HEK293 (cell line): Measurements from ENCODE around the gene TIMP2.
"Not testable (repeated sequence)": the region's sequence is repeated elsewhere in the genome, so short reads cannot be mapped to it uniquely, and the experiment has no call there.

Source experiments
- CTCF ChIA-PET: fragments of 350-600 bp; formaldehyde crosslinking; extraction: SDS; loops from one replicate; lab custom pipeline; 2021; ENCODE audit warnings: antibody characterized with exemption; lab: Yijun Ruan, JAX
- POLR2A ChIA-PET: fragments of 300-600 bp; formaldehyde crosslinking; extraction: SDS; loops from one replicate; lab custom pipeline; 2020; ENCODE audit warnings: antibody characterized with exemption, inconsistent platforms; lab: Yijun Ruan, JAX
- H3K27ac ChIP-seq: fragments of 200-500 bp; sonication (Bioruptor generic); 2 replicates; pipeline ENCODE4 v1.5.1; 2014; ENCODE audit warnings: low read depth, low read length, control low read depth, inconsistent platforms; ENCODE audit errors: extremely low read depth
- H3K36me3 ChIP-seq, 2 experiments: fragments of 200-500 bp in 1 of 2; sonication (Bioruptor generic) in 1 of 2; 1 replicate in 1 of 2; 2 replicates in 1 of 2; pipeline ENCODE4 v1.5.1; 2014 to 2017; ENCODE audit warnings: inconsistent platforms in 2 of 2, low read length in 2 of 2; ENCODE audit not compliant: control insufficient read depth in 2 of 2, insufficient read depth in 1 of 2
- H3K4me1 ChIP-seq: fragments of 200-500 bp; sonication (Bioruptor generic); 2 replicates; pipeline ENCODE4 v1.5.1; 2014; ENCODE audit warnings: mild to moderate bottlenecking, low read length, inconsistent platforms; ENCODE audit not compliant: control insufficient read depth, insufficient read depth
- H3K4me3 ChIP-seq: 2 replicates; pipeline ENCODE4 v1.5.1; 2011; ENCODE audit warnings: low read depth, mild to moderate bottlenecking, control low read depth, low read length, moderate library complexity
- H3K9me3 ChIP-seq: fragments of 200-500 bp; sonication (Bioruptor generic); 2 replicates; pipeline ENCODE4 v1.5.1; 2014; ENCODE audit warnings: low read depth, low read length, inconsistent platforms; ENCODE audit not compliant: control insufficient read depth, insufficient read depth
- PRDM4 ChIP-seq: fragments of 450-650 bp; formaldehyde crosslinking; IDR thresholded peaks from 2 replicates; pipeline ENCODE4 v1.5.1; 2017; ENCODE audit warnings: missing biosample characterization, missing genetic modification characterization
- SCRT1 ChIP-seq: fragments of 450-650 bp; formaldehyde crosslinking; IDR thresholded peaks from 2 replicates; pipeline ENCODE4 v1.5.1; 2016; ENCODE audit warnings: missing biosample characterization, missing genetic modification characterization, borderline replicate concordance
- SCRT2 ChIP-seq: fragments of 450-650 bp; formaldehyde crosslinking; IDR thresholded peaks from 2 replicates; pipeline ENCODE4 v1.5.1; 2016; ENCODE audit warnings: missing biosample characterization, missing genetic modification characterization
- ZBTB1 ChIP-seq: fragments of 450-650 bp; formaldehyde crosslinking; IDR thresholded peaks from 2 replicates; pipeline ENCODE4 v1.5.1; 2016; ENCODE audit warnings: missing biosample characterization, missing genetic modification characterization
- ZBTB44 ChIP-seq: fragments of 450-650 bp; IDR thresholded peaks from 2 replicates; pipeline ENCODE4 v1.5.1; 2018; ENCODE audit warnings: missing biosample characterization, mild to moderate bottlenecking, missing genetic modification characterization
- ZFP41 ChIP-seq: fragments of 450-650 bp; formaldehyde crosslinking; IDR thresholded peaks from 2 replicates; pipeline ENCODE4 v1.5.1; 2016; ENCODE audit warnings: missing biosample characterization, missing genetic modification characterization, borderline replicate concordance
- ZNF132 ChIP-seq: fragments of 450-650 bp; formaldehyde crosslinking; IDR thresholded peaks from 2 replicates; pipeline ENCODE4 v1.5.1; 2017; ENCODE audit warnings: missing biosample characterization, missing genetic modification characterization, borderline replicate concordance
- ZNF214 ChIP-seq: fragments of 450-650 bp; formaldehyde crosslinking; IDR thresholded peaks from 2 replicates; pipeline ENCODE4 v1.5.1; 2017; ENCODE audit warnings: missing biosample characterization, mild to moderate bottlenecking, missing genetic modification characterization, borderline replicate concordance
- ZNF26 ChIP-seq: fragments of 450-650 bp; formaldehyde crosslinking; IDR thresholded peaks from 2 replicates; pipeline ENCODE4 v1.5.1; 2016; ENCODE audit warnings: missing biosample characterization, missing genetic modification characterization
- ZNF324 ChIP-seq: fragments of 450-650 bp; formaldehyde crosslinking; IDR thresholded peaks from 2 replicates; pipeline ENCODE4 v1.5.1; 2016; ENCODE audit warnings: missing biosample characterization, missing genetic modification characterization
- ZNF394 ChIP-seq: fragments of 450-650 bp; formaldehyde crosslinking; IDR thresholded peaks from 2 replicates; pipeline ENCODE4 v1.5.1; 2016; ENCODE audit warnings: missing biosample characterization, missing genetic modification characterization, mild to moderate bottlenecking, moderate library complexity, borderline replicate concordance
- ZNF560 ChIP-seq: fragments of 450-650 bp; formaldehyde crosslinking; IDR thresholded peaks from 2 replicates; pipeline ENCODE4 v1.5.1; 2017; ENCODE audit warnings: missing biosample characterization, missing genetic modification characterization, borderline replicate concordance
- ZNF704 ChIP-seq: fragments of 450-650 bp; formaldehyde crosslinking; IDR thresholded peaks from 2 replicates; pipeline ENCODE4 v1.5.1; 2016; ENCODE audit warnings: missing biosample characterization, missing genetic modification characterization
- ZNF776 ChIP-seq: fragments of 450-650 bp; formaldehyde crosslinking; IDR thresholded peaks from 2 replicates; pipeline ENCODE4 v1.5.0; 2017; ENCODE audit warnings: missing biosample characterization, missing genetic modification characterization, borderline replicate concordance

Gene TIMP2

GRCh38 chr17:78878261-78878660 lies 46.9 kb downstream of the TIMP2 start:
- H3K27ac ChIP-seq: no peak overlapping the region
- H3K4me1 ChIP-seq: peaks cover 14% of the 10 kb centered on the region
- TF ChIP-seq SCRT2 (no peak), ZNF776 (tag by site-specific recombination) (no peak), ZNF214 (no peak), ZNF560 (tag by site-specific recombination) (no peak), ZBTB1 (no peak), ZBTB44 (tag by site-specific recombination) (no peak), ZNF394 (tag by site-specific recombination) (no peak), ZNF324 (no peak), PRDM4 (tag by site-specific recombination) (no peak), ZNF26 (no peak), ZNF132 (tag by site-specific recombination) (no peak), ZNF704 (tag by site-specific recombination) (no peak), ZFP41 (tag by site-specific recombination) (no peak)
- ChIA-PET POLR2A (no interaction called here), CTCF (interaction anchor here (0.9 to 2.0 kb wide), 2 partner anchors 13 to 93 kb away, joined by 4 to 15 read pairs; no protein-coding TSS in a partner anchor)
- H3K4me3 ChIP-seq: no peak overlapping the region
- no peaks in the 10 kb centered on the region for H3K9me3 ChIP-seq
- H3K36me3 ChIP-seq: peaks cover 0 to 4% of the 10 kb centered on the region in 2 experiments; a peak in 2 of 3 replicates

GRCh38 chr17:78876954-78877517 lies 48.2 kb downstream of the TIMP2 start:
- CTCF ChIA-PET: interaction anchor here (2.0 to 4.7 kb wide), 2 partner anchors 11 to 95 kb away, joined by 15 to 41 read pairs; no protein-coding TSS in a partner anchor
- peak; percentile 35; the same call in 1 of the 2 replicates for TF ChIP-seq SCRT1 (tag by site-specific recombination)
- H3K27ac ChIP-seq, H3K36me3 ChIP-seq, H3K4me3 ChIP-seq, H3K9me3 ChIP-seq: not testable (repeated sequence)
- peaks cover 14% of the 10 kb centered on the region for H3K4me1 ChIP-seq
- POLR2A ChIA-PET: interaction anchor here (0.6 kb wide), 1 partner anchor 23 kb away, joined by 3 read pairs; no protein-coding TSS in a partner anchor
